GM19455 (cell line): ENCODE measurements around the gene CAMK2B.

Source experiments
- ATAC-seq: cut with Tn5 transposase; IDR thresholded peaks from one replicate; pipeline ENCODE4 v1.9.1; 2021; ENCODE audit not compliant: unreplicated experiment

Gene CAMK2B

GRCh38 chr7:44195889-44196288 lies 129.5 kb downstream of the CAMK2B start:
- no peak for ATAC-seq

- no peak for ATAC-seq
These were observed 130.7 kb downstream of the CAMK2B start for GRCh38 chr7:44194562-44195145.

- no peak for ATAC-seq
These were observed 131.3 kb downstream of the CAMK2B start for GRCh38 chr7:44194069-44194468.

- no peak for ATAC-seq
These were observed 132.2 kb downstream of the CAMK2B start for GRCh38 chr7:44193011-44193802.

GRCh38 chr7:44191171-44191570 lies 134.2 kb downstream of the CAMK2B start:
- no peak for ATAC-seq

- no peak for ATAC-seq
These were observed 135.2 kb downstream of the CAMK2B start for GRCh38 chr7:44189993-44190872.

- no peak for ATAC-seq
These were observed 136.0 kb downstream of the CAMK2B start, which contains the start of gene GCK for GRCh38 chr7:44189286-44189992. Gene GCK (minus strand): TSS chr7:44189439. CDS start chr7:44188953, 486 bp downstream.

GRCh38 chr7:44188480-44189225 lies 136.7 kb downstream of the CAMK2B start:
- ATAC-seq: no peak

GRCh38 chr7:44187636-44188416 lies 137.6 kb downstream of the CAMK2B start:
- no peak for ATAC-seq

GRCh38 chr7:44186736-44187135 lies 138.7 kb downstream of the CAMK2B start:
- ATAC-seq: no peak

GRCh38 chr7:44185729-44186128 lies 139.7 kb downstream of the CAMK2B start:
- no peak for ATAC-seq

GRCh38 chr7:44184873-44185446 lies 140.4 kb downstream of the CAMK2B start:
- no peak for ATAC-seq

GRCh38 chr7:44184206-44184872 lies 141.1 kb downstream of the CAMK2B start:
- no peak for ATAC-seq

- ATAC-seq: no peak
These were observed 142.0 kb downstream of the CAMK2B start for GRCh38 chr7:44183386-44183785.

GRCh38 chr7:44182827-44183226 lies 142.6 kb downstream of the CAMK2B start:
- no peak for ATAC-seq

- no peak for ATAC-seq
These were observed 144.8 kb downstream of the CAMK2B start for GRCh38 chr7:44180631-44181030.

- no peak for ATAC-seq
These were observed 147.7 kb downstream of the CAMK2B start for GRCh38 chr7:44177570-44178131.

- ATAC-seq: no peak
These were observed 148.9 kb downstream of the CAMK2B start for GRCh38 chr7:44176486-44176885.
